ENCODE data around the gene PDIA4. TPM values are rescaled to one million over a fixed set of nuclear protein-coding genes. Genes with fewer than 3 reads are reported as not detected.

PDIA4 gene
- polyA plus RNA-seq, 3 donors, result 36.5 to 51.2 (median 37.0) TPM

GRCh38 chr7:148986742-148987009, 41.6 kb downstream of the PDIA4 start:
- H3K4me3 ChIP-seq (replicated peaks in 1 of 3; ENCODE audit: low read depth in 2 of 3, low read length in 3 of 3), result peak overlapping the region; percentile 66 to 99 (median 81)
- intact Hi-C loops (cut with micrococcal nuclease), result loop anchor here (2.0 to 10.0 kb wide), 2 partner anchors 80 to 102 kb away; partner anchors contain the start of gene EZH2 (in 1 of the 2)

More at GRCh38 chr7:148986742-148987009, 41.6 kb downstream of the PDIA4 start:
- Histone ChIP-seq H3K79me2 (ENCODE audit: insufficient read depth, low read length) (no peaks in the 10 kb centered on the region), H3K27me3 (ENCODE audit: control insufficient read depth in 2 of 2, insufficient read depth in 2 of 2, low read length in 2 of 2) (peaks cover 0 to 6% of the 10 kb centered on the region in 2 donors), H3K27ac (ENCODE audit: low read depth in 1 of 2, low read length in 2 of 2) (peak overlapping the region in 1 of 2 donors; percentile 78), H3K36me3 (replicated peaks in 1 of 2; ENCODE audit: control insufficient read depth in 1 of 2, insufficient read depth in 2 of 2, low read length in 2 of 2) (no peaks in the 10 kb centered on the region), H3K9ac (ENCODE audit: insufficient read depth, low read length, poor library complexity, severe bottlenecking) (peak overlapping the region; percentile 65), H3K4me2 (replicated peaks; ENCODE audit: extremely low read depth, low read length, poor library complexity, severe bottlenecking) (peak overlapping the region; percentile 71), H3K4me1 (ENCODE audit: control insufficient read depth in 1 of 2, insufficient read depth in 2 of 2, low read length in 2 of 2) (peaks cover 40 to 48% of the 10 kb centered on the region in 2 donors), H4K20me1 (ENCODE audit: insufficient read depth, low read length) (no peaks in the 10 kb centered on the region), H2AFZ (ENCODE audit: insufficient read depth, low read depth, low read length, poor library complexity, severe bottlenecking) (no peak overlapping the region), H3K9me3 (replicated peaks in 1 of 2; ENCODE audit: control insufficient read depth in 1 of 2, insufficient read depth in 1 of 2, low read length in 2 of 2) (no peaks in the 10 kb centered on the region)
- Mint-ChIP-seq H3K9me3 (peaks cover 0 to 1% (median 0%) of the 10 kb centered on the region in 7 donors), H3K4me1 (peaks cover 46% of the 10 kb centered on the region), H3K27ac (peak overlapping the region; percentile 83 to 95 (median 91)), H3K27me3 (ENCODE audit: low read depth in 3 of 3) (peaks cover 4 to 12% (median 5%) of the 10 kb centered on the region in 3 donors), H3K36me3 (no peaks in the 10 kb centered on the region), H3K4me3 (peak overlapping the region; percentile 61 to 98)
- TF ChIP-seq CTCF (IDR thresholded peaks at IDR 0.05), result no peak
- WGBS (ENCODE audit: insufficient coverage), result no CpG with 5 or more reads among the region's 1 CpG
- no peak for DNase-seq
